ENCODE results near the gene UBE2I.

The UBE2I gene

GRCh38 chr16:1343428-1344242 is 34.2 kb downstream of the UBE2I start:
- no peak for DNase-seq (ENCODE audit: low read depth in 3 of 3)

GRCh38 chr16:1344499-1344898 is 35.1 kb downstream of the UBE2I start:
- DNase-seq (ENCODE audit: low read depth in 3 of 3) = no peak

- no peak for DNase-seq (ENCODE audit: low read depth in 3 of 3)
Observed at GRCh38 chr16:1345087-1345486, 35.7 kb downstream of the UBE2I start.

GRCh38 chr16:1345651-1346421 is 36.4 kb downstream of the UBE2I start:
- DNase-seq (ENCODE audit: low read depth in 3 of 3) = no peak

- no peak for DNase-seq (ENCODE audit: low read depth in 3 of 3)
Observed at GRCh38 chr16:1346422-1347285, 37.2 kb downstream of the UBE2I start.

GRCh38 chr16:1347286-1347855 is 37.9 kb downstream of the UBE2I start:
- DNase-seq (ENCODE audit: low read depth in 3 of 3) = no peak

- no peak for DNase-seq (ENCODE audit: low read depth in 3 of 3)
Observed at GRCh38 chr16:1347962-1348361, 38.5 kb downstream of the UBE2I start.

- DNase-seq (ENCODE audit: low read depth in 3 of 3) = no peak
Observed at GRCh38 chr16:1348441-1348840, 39.0 kb downstream of the UBE2I start.

GRCh38 chr16:1348926-1349325 is 39.5 kb downstream of the UBE2I start:
- DNase-seq (ENCODE audit: low read depth in 3 of 3) = no peak

GRCh38 chr16:1349351-1349750 is 39.9 kb downstream of the UBE2I start:
- no peak for DNase-seq (ENCODE audit: low read depth in 3 of 3)

GRCh38 chr16:1349951-1350350 is 40.5 kb downstream of the UBE2I start:
- no peak for DNase-seq (ENCODE audit: low read depth in 3 of 3)

GRCh38 chr16:1350691-1351090 is 41.3 kb downstream of the UBE2I start:
- DNase-seq (ENCODE audit: low read depth in 3 of 3) = no peak

GRCh38 chr16:1351215-1351581 is 41.8 kb downstream of the UBE2I start:
- DNase-seq (ENCODE audit: low read depth in 3 of 3) = no peak

- DNase-seq (ENCODE audit: low read depth in 3 of 3) = peak; percentile 66 to 74 (median 72)
Observed at GRCh38 chr16:1351582-1352362, 42.3 kb downstream of the UBE2I start, which contains the start of the genes GNPTG and TSR3. TSS of gene GNPTG (plus strand) at chr16:1351931. CDS start at chr16:1351966, 35 bp downstream. TSS of gene TSR3 (minus strand) at chr16:1351878. CDS start at chr16:1351804, 74 bp downstream.

GRCh38 chr16:1354815-1355540 is 45.5 kb downstream of the UBE2I start:
- DNase-seq (ENCODE audit: low read depth in 3 of 3) = no peak

- no peak for DNase-seq (ENCODE audit: low read depth in 3 of 3)
Observed at GRCh38 chr16:1355591-1355990, 46.2 kb downstream of the UBE2I start.

- DNase-seq (ENCODE audit: low read depth in 3 of 3) = no peak
Observed at GRCh38 chr16:1356061-1356900, 46.8 kb downstream of the UBE2I start.

- no peak for DNase-seq (ENCODE audit: low read depth in 3 of 3)
Observed at GRCh38 chr16:1357906-1358566, 48.6 kb downstream of the UBE2I start.
